NCI-H2196 (cell line): ENCODE data around the gene STRADA.

Experiments used
- DNase-seq: peaks from one replicate; lab custom pipeline; 2025; ENCODE audit not compliant: unreplicated experiment; lab: John Stamatoyannopoulos, UW

STRADA gene

DNA sequence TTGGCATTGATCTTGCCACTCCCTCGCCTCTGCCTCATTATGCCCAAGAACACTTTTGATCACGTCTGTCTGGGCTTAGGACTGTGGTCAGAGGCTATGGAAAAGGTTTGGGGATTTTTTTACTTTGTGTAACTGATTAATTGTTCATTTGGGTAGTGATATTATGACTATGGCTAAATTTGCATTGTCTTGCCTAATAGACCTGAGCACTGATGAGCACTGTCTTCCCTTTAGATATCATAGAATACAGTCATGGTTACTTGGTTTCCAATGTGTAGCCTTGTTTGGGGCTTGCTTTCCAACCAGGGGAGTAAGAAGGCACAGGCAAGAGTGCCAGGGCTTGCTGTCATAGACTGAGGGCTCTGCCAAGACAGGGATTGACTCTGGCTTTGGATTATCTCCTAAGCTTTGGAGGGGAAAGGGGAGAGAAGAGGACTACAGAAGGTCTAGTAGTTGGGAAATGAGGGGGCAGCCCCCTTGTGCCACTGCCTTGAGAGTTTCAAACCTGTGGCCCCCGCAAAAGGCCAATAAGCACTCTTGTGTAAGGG, 55.4 kb downstream of the STRADA start:
- no peak for DNase-seq

GRCh38 chr17:63685578-63685977, 56.0 kb downstream of the STRADA start:
- no peak for DNase-seq

- DNase-seq = peak; percentile 24
Observed at GRCh38 chr17:63685041-63685440, 56.6 kb downstream of the STRADA start.

GRCh38 chr17:63682981-63683380, 58.6 kb downstream of the STRADA start:
- no peak for DNase-seq

DNA sequence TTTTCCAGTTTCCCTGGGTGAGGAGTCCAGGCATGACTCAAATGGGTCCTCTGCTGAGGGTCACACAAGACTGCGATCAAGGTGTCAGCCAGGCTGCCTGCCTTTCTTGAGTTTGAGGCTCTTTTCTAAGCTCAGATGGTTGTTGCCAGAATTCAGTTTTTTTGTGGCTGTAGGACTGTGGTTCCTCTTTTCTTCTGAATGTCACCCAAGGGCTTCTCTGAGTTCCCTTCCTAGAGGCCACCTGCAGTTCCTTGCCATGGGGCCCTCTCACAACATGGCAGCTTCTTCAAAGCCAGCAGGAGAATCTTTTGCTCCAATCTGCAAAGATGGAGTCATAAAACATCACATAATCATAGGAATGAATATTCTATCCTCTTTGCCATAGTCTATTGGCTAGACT, 59.2 kb downstream of the STRADA start:
- DNase-seq = no peak

- no peak for DNase-seq
Observed at GRCh38 chr17:63681530-63681929, 60.1 kb downstream of the STRADA start.

GRCh38 chr17:63680700-63681099, 60.9 kb downstream of the STRADA start:
- no peak for DNase-seq

GRCh38 chr17:63679214-63679613, 62.4 kb downstream of the STRADA start:
- DNase-seq = no peak

DNA sequence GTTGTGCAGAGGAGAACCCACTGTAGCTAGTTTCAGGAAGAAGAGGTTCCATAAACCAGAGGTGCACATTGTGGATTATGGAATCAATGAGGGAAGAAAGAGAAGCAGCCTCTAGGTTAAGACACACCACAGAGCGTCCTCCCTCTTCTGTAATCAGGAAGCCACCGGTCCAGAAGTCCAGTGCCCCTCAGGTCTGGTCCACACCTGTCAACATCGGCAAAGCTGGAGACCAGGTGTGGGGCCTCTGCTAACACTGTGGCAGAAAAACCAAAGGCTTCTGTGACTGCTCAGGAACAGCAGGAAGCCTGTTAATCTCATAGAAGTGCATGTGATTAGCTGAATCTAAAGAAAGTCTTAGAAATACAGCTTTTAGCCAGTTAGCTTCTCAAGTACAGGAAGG, 65.0 kb downstream of the STRADA start:
- no peak for DNase-seq

DNA sequence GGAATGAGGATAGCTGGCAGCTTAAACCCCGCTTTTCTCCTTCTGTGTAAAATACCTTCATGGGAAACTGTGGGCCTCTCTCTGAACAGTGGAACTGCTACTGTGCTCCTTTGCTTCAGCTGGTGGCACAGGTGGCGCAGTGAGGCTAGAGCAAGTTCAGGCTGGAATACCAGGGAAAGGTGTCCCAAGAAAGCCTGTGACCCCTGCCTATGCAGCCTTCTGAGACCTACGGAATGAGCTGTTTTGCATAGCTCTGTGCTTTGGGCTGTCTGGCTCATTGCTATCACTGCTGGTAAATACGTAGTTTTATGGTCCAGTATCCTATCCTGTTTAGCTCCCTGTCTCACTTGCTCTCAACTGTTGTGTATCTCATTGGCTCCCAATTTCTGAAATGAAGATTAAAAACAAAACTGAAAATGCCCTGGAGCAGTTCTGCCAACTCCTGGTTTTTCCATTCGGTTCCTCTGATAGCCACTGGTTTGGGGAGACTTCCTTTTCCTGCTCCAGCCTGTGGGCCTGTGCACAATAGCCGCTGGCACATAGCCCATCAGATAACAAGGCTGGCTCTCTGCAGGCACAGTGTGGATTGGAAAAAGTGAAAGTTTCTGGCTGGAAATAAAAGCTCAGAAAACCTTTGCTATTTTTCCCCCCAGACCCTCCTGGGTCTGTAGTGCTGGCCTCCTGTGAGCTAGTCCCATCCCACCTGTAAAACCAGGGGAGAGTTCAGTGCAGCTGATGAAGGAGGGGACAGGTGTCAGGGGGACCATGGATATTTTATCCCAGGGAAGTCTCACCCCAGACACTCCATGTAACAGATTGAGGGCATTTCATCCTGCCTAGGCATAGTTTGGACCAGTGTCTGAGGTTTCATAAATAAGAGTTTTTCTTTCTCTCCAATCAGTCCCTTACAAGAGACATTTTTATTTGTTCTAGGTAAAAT, 65.7 kb downstream of the STRADA start:
- DNase-seq = peak; percentile 88

- no peak for DNase-seq
Observed at GRCh38 chr17:63675231-63675606, 66.4 kb downstream of the STRADA start.

- no peak for DNase-seq
Observed at GRCh38 chr17:63672856-63673255, 68.7 kb downstream of the STRADA start.

GRCh38 chr17:63665527-63666214, 75.9 kb downstream of the STRADA start:
- no peak for DNase-seq

- DNase-seq = no peak
Observed at GRCh38 chr17:63659850-63660249, 81.7 kb downstream of the STRADA start.

DNA sequence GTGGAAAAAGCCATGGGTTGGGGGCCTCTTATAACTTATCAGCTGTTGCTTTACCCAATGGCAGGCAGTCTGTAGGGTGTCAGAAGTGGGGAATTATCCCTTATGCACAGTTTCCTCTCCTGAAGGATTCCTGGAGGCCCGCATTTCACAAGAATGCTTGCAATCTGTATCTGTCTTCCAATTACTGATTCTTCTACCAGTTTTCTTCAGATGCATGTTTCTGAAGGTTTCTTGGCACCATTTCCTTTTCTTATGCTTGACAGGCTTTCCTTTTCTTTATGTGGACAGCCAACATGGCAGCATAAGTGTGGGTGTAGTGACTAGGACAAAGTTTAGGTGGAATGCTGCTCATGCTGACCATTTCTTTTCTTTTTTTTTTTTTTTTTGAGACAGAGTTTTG, 83.2 kb downstream of the STRADA start:
- no peak for DNase-seq

DNA sequence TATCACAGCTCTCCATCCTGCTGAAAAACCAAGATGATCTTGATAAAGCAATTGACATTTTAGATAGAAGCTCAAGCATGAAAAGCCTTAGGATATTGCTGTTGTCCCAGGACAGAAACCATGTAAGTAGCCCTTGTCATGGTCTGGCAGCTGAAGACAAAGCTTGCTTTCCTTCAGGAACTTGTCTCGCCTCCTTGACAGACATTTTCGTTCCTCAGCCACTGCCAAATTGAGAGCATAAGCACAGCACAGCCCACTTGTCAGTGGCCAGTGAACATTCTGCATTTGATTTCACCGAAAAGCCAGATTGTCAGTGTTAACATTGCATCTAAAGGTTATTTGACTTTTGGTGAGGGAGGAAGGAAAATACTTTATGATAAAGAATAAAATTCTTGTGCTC, 83.8 kb downstream of the STRADA start:
- DNase-seq = no peak

- no peak for DNase-seq
Observed at GRCh38 chr17:63653050-63653449, 88.5 kb downstream of the STRADA start.
